Prostate gland (tissue), 2 donors: ENCODE measurements around the gene TFEC. TPM values are rescaled to one million over a fixed set of nuclear protein-coding genes. Genes with fewer than 3 reads are reported as not detected.

ENCODE experiments used
- DNase-seq: peaks from one replicate; pipeline ENCODE4 v3.0.0-alpha.2; 2019; ENCODE audit warnings: low spot score
- H3K27ac ChIP-seq, 2 donors: fragments of 200-600 bp; sonication (generic); 2 replicates each; pipeline ENCODE4 v1.5.1; 2017 to 2019
- H3K27me3 ChIP-seq: fragments of 200-600 bp; sonication (generic); replicated peaks from 2 replicates; pipeline ENCODE4 v1.5.1; 2019; ENCODE audit not compliant: insufficient read depth
- H3K36me3 ChIP-seq, 2 donors: fragments of 200-600 bp; sonication (generic); 1 replicate in 1 of 2; 2 replicates in 1 of 2; pipeline versions ENCODE4 v1.5.1 to v1.8.1; 2017 to 2019
- H3K4me1 ChIP-seq: fragments of 200-600 bp; sonication (generic); replicated peaks from 2 replicates; pipeline ENCODE4 v1.5.1; 2019
- H3K4me3 ChIP-seq, 2 donors: fragments of 200-600 bp; sonication (generic); 2 replicates each; pipeline ENCODE4 v1.5.1; 2017 to 2019
- H3K9me3 ChIP-seq: fragments of 200-600 bp; sonication (generic); 2 replicates; pipeline ENCODE4 v1.5.1; 2017
- POLR2A ChIP-seq: fragments of 450-650 bp; IDR thresholded peaks from one replicate; pipeline ENCODE4 v1.6.1; 2016; ENCODE audit warnings: antibody characterized with exemption, mild to moderate bottlenecking
- POLR2AphosphoS5 ChIP-seq: sonication (generic); formaldehyde crosslinking; IDR thresholded peaks from one replicate; pipeline ENCODE4 v1.6.1; 2017; ENCODE audit warnings: antibody characterized with exemption
- WGBS: methylation state at CpG from one replicate; pipeline ENCODE4 v1.1.5; 2018; 5-methylcytosine and 5-hydroxymethylcytosine counted together
- intact Hi-C: fragments of 100-400 bp; cut with DNase I; formaldehyde crosslinking; loops from one replicate; pipeline ENCODE4 v1.14.2; 2022
- total RNA-seq, 2 donors: library from RNA; depleted of rRNA; stranded (reverse); fragments of >200 nt; gene quantifications; one replicate each; pipeline ENCODE4 v1.1.0, GENCODE V29; 2016
- TF ChIP-seq, protein P1 (sequence below), 4 experiments: fragments of 200-600 bp in 2 of 4; fragments of 450-650 bp in 2 of 4; sonication (generic) in 2 of 4; IDR thresholded peaks; 1 replicate in 3 of 4; 2 replicates in 1 of 4; pipeline ENCODE4 v1.5.1; 2016 to 2019; ENCODE audit warnings: antibody characterized with exemption in 4 of 4, mild to moderate bottlenecking in 2 of 4, moderate library complexity in 2 of 4

The TFEC gene
- total RNA-seq, 2 donors from 2014 or later: 0.32 to 0.85 TPM

DNA sequence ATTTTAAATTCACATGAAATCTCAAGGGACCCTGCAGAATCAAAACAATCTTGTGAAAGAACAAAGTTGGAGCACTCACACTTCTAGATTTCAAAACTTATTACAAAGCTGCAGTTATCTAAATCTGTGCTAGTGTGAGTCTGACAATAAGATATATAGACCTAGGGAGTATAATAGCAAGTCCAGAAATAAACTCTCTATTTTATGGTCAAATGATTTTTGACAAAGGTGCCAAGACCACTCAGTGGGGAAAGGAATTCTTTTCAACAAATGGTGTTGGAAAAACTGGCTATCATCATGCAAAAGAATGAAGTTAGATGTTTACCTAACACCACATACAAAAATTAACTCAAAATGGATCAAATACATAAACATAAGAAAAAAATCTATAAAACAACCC, 68.2 kb downstream of the TFEC start:
- H3K27ac ChIP-seq: no peak overlapping the region
- no peaks in the 10 kb centered on the region for H3K4me1 ChIP-seq
- H3K9me3 ChIP-seq: no peaks in the 10 kb centered on the region
- no peaks in the 10 kb centered on the region for H3K27me3 ChIP-seq
- DNase-seq: no peak
- intact Hi-C loops: no loop called here
- no peaks in the 10 kb centered on the region for H3K36me3 ChIP-seq
- no peak overlapping the region for H3K4me3 ChIP-seq
- TF ChIP-seq POLR2A (no peak), POLR2AphosphoS5 (no peak)
- TF ChIP-seq, protein P1, sequence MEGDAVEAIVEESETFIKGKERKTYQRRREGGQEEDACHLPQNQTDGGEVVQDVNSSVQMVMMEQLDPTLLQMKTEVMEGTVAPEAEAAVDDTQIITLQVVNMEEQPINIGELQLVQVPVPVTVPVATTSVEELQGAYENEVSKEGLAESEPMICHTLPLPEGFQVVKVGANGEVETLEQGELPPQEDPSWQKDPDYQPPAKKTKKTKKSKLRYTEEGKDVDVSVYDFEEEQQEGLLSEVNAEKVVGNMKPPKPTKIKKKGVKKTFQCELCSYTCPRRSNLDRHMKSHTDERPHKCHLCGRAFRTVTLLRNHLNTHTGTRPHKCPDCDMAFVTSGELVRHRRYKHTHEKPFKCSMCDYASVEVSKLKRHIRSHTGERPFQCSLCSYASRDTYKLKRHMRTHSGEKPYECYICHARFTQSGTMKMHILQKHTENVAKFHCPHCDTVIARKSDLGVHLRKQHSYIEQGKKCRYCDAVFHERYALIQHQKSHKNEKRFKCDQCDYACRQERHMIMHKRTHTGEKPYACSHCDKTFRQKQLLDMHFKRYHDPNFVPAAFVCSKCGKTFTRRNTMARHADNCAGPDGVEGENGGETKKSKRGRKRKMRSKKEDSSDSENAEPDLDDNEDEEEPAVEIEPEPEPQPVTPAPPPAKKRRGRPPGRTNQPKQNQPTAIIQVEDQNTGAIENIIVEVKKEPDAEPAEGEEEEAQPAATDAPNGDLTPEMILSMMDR (IDR thresholded peaks at IDR 0.05): no peak

DNA sequence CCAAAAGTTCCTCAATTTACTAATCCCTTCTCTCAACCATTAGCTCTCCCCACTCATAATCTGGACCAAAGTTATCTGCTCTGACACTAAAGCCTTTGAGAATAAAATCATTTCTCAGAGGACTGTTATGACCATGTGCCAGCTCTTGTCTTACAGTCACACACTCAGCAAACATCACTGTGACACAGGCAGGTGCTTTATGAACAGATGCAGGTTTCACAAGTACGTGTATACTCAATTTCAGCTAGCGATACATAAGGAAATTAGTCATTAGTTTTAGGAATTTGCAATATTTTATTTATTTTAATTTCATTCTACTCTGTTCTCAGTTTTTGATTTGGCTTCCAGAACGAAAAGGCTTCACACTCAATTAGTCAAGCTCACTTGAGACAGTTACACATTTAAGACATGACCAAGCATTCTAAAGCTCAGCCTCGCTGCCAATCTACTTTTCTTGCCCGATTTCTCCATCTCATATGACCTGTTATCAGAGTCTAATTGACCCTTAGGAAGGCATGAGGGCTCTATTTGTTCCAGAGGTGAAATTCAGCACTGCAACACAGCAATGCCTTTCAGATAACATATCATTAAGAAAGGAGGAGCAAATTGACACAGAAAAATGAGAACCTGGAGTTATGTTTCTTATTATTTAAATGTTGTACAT, 76.8 kb downstream of the TFEC start:
- DNase-seq: no peak
- intact Hi-C loops: no loop called here
- Histone ChIP-seq H3K36me3 (no peaks in the 10 kb centered on the region), H3K4me3 (no peak overlapping the region), H3K27ac (no peak overlapping the region), H3K4me1 (no peaks in the 10 kb centered on the region), H3K9me3 (no peaks in the 10 kb centered on the region), H3K27me3 (no peaks in the 10 kb centered on the region)
- 74% methylated on average over 5 of the region's 5 CpGs for WGBS
- TF ChIP-seq, protein P1 (IDR thresholded peaks at IDR 0.05): no peak
- TF ChIP-seq POLR2A (no peak), POLR2AphosphoS5 (no peak)

DNA sequence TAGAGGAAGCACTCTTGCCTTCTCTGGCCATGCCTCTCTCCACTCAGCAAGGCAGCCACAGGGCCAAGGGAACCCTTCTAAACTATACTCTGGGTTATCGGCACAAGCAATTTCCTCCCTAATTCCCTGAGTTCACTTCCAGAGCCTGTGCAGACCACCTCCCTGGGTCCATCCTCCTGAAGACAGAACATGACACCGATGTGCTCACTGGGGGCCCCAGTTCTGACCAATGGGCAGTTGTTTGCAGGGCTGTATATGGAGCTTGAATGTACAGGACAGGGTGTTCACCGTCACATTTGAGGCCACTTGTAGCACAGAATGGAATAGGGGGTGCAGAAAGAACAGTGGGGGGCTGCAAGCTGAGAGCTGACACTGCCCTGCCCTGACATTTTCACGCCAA, 77.7 kb downstream of the TFEC start:
- no peaks in the 10 kb centered on the region for H3K36me3 ChIP-seq
- H3K4me1 ChIP-seq: no peaks in the 10 kb centered on the region
- intact Hi-C loops: no loop called here
- H3K9me3 ChIP-seq: no peaks in the 10 kb centered on the region
- TF ChIP-seq POLR2A: no peak
- TF ChIP-seq POLR2AphosphoS5: no peak
- TF ChIP-seq, protein P1 (IDR thresholded peaks at IDR 0.05): no peak
- H3K27ac ChIP-seq: no peak overlapping the region
- DNase-seq: no peak
- no peak overlapping the region for H3K4me3 ChIP-seq
- H3K27me3 ChIP-seq: no peaks in the 10 kb centered on the region
- WGBS: 76% methylated on average over 4 of the region's 4 CpGs

DNA sequence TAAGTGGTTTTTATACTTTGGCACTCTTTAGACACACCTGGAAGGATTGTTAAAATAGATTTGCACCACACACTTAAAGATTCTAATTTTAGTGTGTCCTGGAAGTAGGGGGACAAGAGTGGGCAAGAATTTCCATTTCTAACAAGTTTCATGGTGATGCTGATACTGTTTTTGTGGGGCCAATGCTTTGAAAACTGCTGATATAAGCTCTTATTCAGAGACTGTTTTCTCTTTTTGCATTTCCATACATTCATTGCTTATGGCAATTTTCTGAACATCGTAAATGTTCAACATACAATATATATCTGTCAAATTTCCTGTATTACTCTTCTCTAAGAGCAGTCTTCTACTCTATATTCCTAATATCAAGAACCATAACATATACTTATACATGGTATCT, 79.0 kb downstream of the TFEC start:
- Histone ChIP-seq H3K27me3 (no peaks in the 10 kb centered on the region), H3K9me3 (no peaks in the 10 kb centered on the region), H3K4me3 (no peak overlapping the region), H3K36me3 (no peaks in the 10 kb centered on the region), H3K4me1 (no peaks in the 10 kb centered on the region), H3K27ac (no peak overlapping the region)
- 95% methylated on average over 1 of the region's 1 CpG for WGBS
- intact Hi-C loops: no loop called here
- TF ChIP-seq POLR2AphosphoS5 (no peak), POLR2A (no peak)
- TF ChIP-seq, protein P1 (IDR thresholded peaks at IDR 0.05): no peak
- DNase-seq: no peak

DNA sequence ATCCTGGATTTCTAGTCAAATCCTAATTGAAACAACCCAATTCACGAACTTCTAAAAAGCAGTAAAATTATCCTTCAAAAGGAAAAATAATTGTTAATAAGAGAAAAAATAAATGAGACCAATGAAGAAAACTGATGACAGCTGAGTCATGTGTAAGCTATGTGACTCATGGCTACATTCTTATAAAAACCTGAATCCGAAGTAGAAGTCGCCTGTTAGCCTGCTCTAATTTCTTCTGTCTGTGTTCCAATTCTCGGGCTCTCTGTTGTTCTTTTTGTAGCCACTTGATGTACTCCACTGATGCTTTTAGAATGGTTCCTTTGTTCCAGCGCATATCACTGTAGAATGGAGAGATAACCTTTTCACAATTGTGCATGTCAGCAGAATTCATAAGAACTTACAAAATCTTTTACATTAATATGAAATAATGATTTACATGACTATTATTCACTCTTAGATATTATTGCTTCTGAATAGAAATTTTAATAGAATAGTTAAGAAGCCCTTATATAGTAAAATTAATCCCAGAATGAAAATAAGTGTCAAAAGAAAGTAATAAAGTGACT, 88.8 kb downstream of the TFEC start:
- 67% methylated on average over 5 of the region's 5 CpGs for WGBS
- no peaks in the 10 kb centered on the region for H3K36me3 ChIP-seq
- H3K4me3 ChIP-seq: no peak overlapping the region
- H3K27me3 ChIP-seq: no peaks in the 10 kb centered on the region
- intact Hi-C loops: no loop called here
- no peaks in the 10 kb centered on the region for H3K4me1 ChIP-seq
- no peak overlapping the region for H3K27ac ChIP-seq
- no peak for DNase-seq
- no peak for TF ChIP-seq POLR2A
- TF ChIP-seq POLR2AphosphoS5: no peak
- TF ChIP-seq, protein P1 (IDR thresholded peaks at IDR 0.05): no peak
- no peaks in the 10 kb centered on the region for H3K9me3 ChIP-seq
